ENCODE data around the gene SPRR5. TPM values are rescaled to one million over a fixed set of nuclear protein-coding genes. Genes with fewer than 3 reads are reported as not detected.

Gene SPRR5
- total RNA-seq, 4 donors from 2014 or later: 1.3 to 2.2 TPM; not detected in 2

- no peak overlapping the region for H3K4me3 ChIP-seq
- no peaks in the 10 kb centered on the region for H3K9me3 ChIP-seq
- intact Hi-C loops (cut with DNase I): no loop called here
- H3K4me1 ChIP-seq: peaks cover 0 to 42% (median 12%) of the 10 kb centered on the region in 3 donors
- TF ChIP-seq POLR2A (IDR thresholded peaks at IDR 0.05): no peak
- TF ChIP-seq CTCF (IDR thresholded peaks at IDR 0.05): no peak
- no peaks in the 10 kb centered on the region for H3K36me3 ChIP-seq
- H3K27ac ChIP-seq: no peak overlapping the region
- no peak for DNase-seq
- no peaks in the 10 kb centered on the region for H3K27me3 ChIP-seq
Observed at GRCh38 chr1:152977614-152978013, 30.6 kb downstream of the SPRR5 start.

- intact Hi-C loops (cut with DNase I): no loop called here
- Histone ChIP-seq H3K27ac (peak overlapping the region in 3 of 4 donors; percentile 59 to 79 (median 76)), H3K9me3 (no peaks in the 10 kb centered on the region), H3K4me1 (peaks cover 0 to 34% (median 9%) of the 10 kb centered on the region in 3 donors), H3K36me3 (no peaks in the 10 kb centered on the region), H3K27me3 (peaks cover 0 to 5% (median 0%) of the 10 kb centered on the region in 4 donors), H3K4me3 (no peak overlapping the region)
- DNase-seq: no peak
- WGBS, 2 donors: 88 to 100% methylated on average over 1 of the region's 1 CpG
- TF ChIP-seq POLR2A (IDR thresholded peaks at IDR 0.05): no peak
- no peak for TF ChIP-seq CTCF (IDR thresholded peaks at IDR 0.05)
Observed at GRCh38 chr1:152980676-152981075, 33.7 kb downstream of the SPRR5 start.

GRCh38 chr1:152981146-152981871 lies 34.3 kb downstream of the SPRR5 start:
- Histone ChIP-seq H3K4me1 (peaks cover 0 to 34% (median 9%) of the 10 kb centered on the region in 3 donors), H3K4me3 (no peak overlapping the region), H3K27me3 (peaks cover 0 to 5% (median 0%) of the 10 kb centered on the region in 4 donors), H3K36me3 (no peaks in the 10 kb centered on the region), H3K27ac (peak overlapping the region; percentile 9 to 79 (median 68)), H3K9me3 (no peaks in the 10 kb centered on the region)
- TF ChIP-seq CTCF (IDR thresholded peaks at IDR 0.05) (no peak), POLR2A (IDR thresholded peaks at IDR 0.05) (no peak)
- 65 to 69% methylated on average over 4 to 5 of the region's 6 CpGs for WGBS, 2 donors
- intact Hi-C loops (cut with DNase I): no loop called here
- DNase-seq: no peak

- no peaks in the 10 kb centered on the region for H3K9me3 ChIP-seq
- no peaks in the 10 kb centered on the region for H3K36me3 ChIP-seq
- no peak for TF ChIP-seq POLR2A (IDR thresholded peaks at IDR 0.05)
- no peak for TF ChIP-seq CTCF (IDR thresholded peaks at IDR 0.05)
- intact Hi-C loops (cut with DNase I): no loop called here
- H3K4me1 ChIP-seq: peaks cover 0 to 34% (median 9%) of the 10 kb centered on the region in 3 donors
- H3K27ac ChIP-seq: peak overlapping the region in 3 of 4 donors; percentile 59 to 79 (median 76)
- no peak for DNase-seq
- WGBS, 2 donors: 71 to 87% methylated on average over 4 of the region's 4 CpGs
- no peak overlapping the region for H3K4me3 ChIP-seq
- H3K27me3 ChIP-seq: peaks cover 0 to 5% (median 0%) of the 10 kb centered on the region in 4 donors
Observed at GRCh38 chr1:152982076-152982475, 35.1 kb downstream of the SPRR5 start.

GRCh38 chr1:152983234-152983633 lies 36.2 kb downstream of the SPRR5 start:
- TF ChIP-seq POLR2A (IDR thresholded peaks at IDR 0.05) (no peak), CTCF (IDR thresholded peaks at IDR 0.05) (no peak)
- intact Hi-C loops (cut with DNase I): no loop called here

More at GRCh38 chr1:152983234-152983633, 36.2 kb downstream of the SPRR5 start:
- peaks cover 0 to 5% (median 0%) of the 10 kb centered on the region in 4 donors for H3K27me3 ChIP-seq
- peak overlapping the region in 3 of 4 donors; percentile 59 to 79 (median 76) for H3K27ac ChIP-seq
- no peaks in the 10 kb centered on the region for H3K9me3 ChIP-seq
- H3K36me3 ChIP-seq: no peaks in the 10 kb centered on the region
- no peak overlapping the region for H3K4me3 ChIP-seq
- peaks cover 0 to 34% (median 9%) of the 10 kb centered on the region in 3 donors for H3K4me1 ChIP-seq
- no peak for DNase-seq

Data from esophagus squamous epithelium (tissue), 5 donors.